ENCODE data around the gene BECN2. TPM values are rescaled to one million over a fixed set of nuclear protein-coding genes. Genes with fewer than 3 reads are reported as not detected.

BECN2 gene
- total RNA-seq, 3 donors from 2014 or later, result not detected

GRCh38 chr1:241999026-241999425 is 41.5 kb downstream of the BECN2 start, which contains the start of gene MAP1LC3C:
TSS of gene MAP1LC3C (minus strand) at chr1:241999098. CDS start at chr1:241999008, 90 bp downstream.
- DNase-seq (ENCODE audit: low spot score in 2 of 2), result no peak
- TF ChIP-seq, protein P1, sequence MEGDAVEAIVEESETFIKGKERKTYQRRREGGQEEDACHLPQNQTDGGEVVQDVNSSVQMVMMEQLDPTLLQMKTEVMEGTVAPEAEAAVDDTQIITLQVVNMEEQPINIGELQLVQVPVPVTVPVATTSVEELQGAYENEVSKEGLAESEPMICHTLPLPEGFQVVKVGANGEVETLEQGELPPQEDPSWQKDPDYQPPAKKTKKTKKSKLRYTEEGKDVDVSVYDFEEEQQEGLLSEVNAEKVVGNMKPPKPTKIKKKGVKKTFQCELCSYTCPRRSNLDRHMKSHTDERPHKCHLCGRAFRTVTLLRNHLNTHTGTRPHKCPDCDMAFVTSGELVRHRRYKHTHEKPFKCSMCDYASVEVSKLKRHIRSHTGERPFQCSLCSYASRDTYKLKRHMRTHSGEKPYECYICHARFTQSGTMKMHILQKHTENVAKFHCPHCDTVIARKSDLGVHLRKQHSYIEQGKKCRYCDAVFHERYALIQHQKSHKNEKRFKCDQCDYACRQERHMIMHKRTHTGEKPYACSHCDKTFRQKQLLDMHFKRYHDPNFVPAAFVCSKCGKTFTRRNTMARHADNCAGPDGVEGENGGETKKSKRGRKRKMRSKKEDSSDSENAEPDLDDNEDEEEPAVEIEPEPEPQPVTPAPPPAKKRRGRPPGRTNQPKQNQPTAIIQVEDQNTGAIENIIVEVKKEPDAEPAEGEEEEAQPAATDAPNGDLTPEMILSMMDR (IDR thresholded peaks at IDR 0.05), result no peak
- TF ChIP-seq POLR2AphosphoS5 (IDR thresholded peaks at IDR 0.05), result no peak
- no peak for TF ChIP-seq POLR2A (IDR thresholded peaks at IDR 0.05)
- Histone ChIP-seq H3K36me3 (no peaks in the 10 kb centered on the region), H3K4me1 (no peaks in the 10 kb centered on the region), H3K27me3 (no peaks in the 10 kb centered on the region), H3K27ac (peak within 1 kb of the TSS in 1 of 2 donors; percentile 63), H3K4me3 (peak within 1 kb of the TSS; percentile 22 to 60 (median 24)), H3K9me3 (no peaks in the 10 kb centered on the region)
- intact Hi-C loops (cut with DNase I; ENCODE audit: low total_unique reads), result no loop called here

DNA sequence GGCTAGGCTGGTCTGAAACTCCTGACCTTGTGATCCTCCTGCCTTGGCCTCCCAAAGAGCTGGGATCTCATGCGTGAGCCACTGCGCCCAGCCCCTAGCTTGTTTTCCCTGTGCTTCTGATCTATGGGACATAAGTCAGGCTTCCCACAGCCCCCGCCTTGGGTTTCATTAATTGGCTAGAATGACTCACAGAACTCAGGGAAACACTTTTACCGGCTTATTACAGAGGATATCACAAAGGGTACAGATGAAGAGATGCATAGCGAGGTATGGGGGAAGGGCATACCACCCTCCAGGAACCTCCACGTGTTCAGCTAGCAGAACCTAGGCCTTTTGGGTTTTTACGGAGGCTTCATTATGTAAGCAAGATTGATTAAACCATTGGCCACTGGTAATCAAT is 42.9 kb downstream of the BECN2 start:
- H3K36me3 ChIP-seq, result no peaks in the 10 kb centered on the region
- no peaks in the 10 kb centered on the region for H3K27me3 ChIP-seq
- no peak overlapping the region for H3K4me3 ChIP-seq
- TF ChIP-seq, protein P1 (IDR thresholded peaks at IDR 0.05), result no peak
- TF ChIP-seq POLR2AphosphoS5 (IDR thresholded peaks at IDR 0.05) (no peak), POLR2A (IDR thresholded peaks at IDR 0.05) (no peak)
- H3K9me3 ChIP-seq, result no peaks in the 10 kb centered on the region
- intact Hi-C loops (cut with DNase I; ENCODE audit: low total_unique reads), result no loop called here
- H3K27ac ChIP-seq, result peak overlapping the region in 1 of 2 donors; percentile 38
- H3K4me1 ChIP-seq, result no peaks in the 10 kb centered on the region
- no peak for DNase-seq (ENCODE audit: low spot score in 2 of 2)

DNA sequence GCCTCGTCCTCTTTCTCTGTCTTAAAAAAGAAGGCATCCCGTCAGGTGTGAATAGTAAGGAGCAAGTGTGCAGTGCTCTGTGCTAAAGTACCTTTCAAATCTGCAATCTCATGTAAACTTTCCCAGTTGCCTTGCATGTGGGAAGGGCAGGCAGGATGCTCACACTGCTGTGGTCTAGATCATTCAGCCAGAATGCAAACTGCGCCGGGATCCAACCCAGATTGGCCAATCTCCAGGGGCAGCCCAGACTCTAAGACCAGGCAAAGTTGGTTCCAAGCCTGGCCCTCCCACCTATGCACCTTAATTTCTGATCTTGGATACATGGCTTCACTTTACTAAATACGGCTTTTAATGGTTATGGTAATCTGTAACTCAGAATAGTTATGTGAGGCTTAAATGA is 44.5 kb downstream of the BECN2 start:
- H3K27ac ChIP-seq, result peak overlapping the region; percentile 14 to 68
- intact Hi-C loops (cut with DNase I; ENCODE audit: low total_unique reads), result no loop called here

DNA sequence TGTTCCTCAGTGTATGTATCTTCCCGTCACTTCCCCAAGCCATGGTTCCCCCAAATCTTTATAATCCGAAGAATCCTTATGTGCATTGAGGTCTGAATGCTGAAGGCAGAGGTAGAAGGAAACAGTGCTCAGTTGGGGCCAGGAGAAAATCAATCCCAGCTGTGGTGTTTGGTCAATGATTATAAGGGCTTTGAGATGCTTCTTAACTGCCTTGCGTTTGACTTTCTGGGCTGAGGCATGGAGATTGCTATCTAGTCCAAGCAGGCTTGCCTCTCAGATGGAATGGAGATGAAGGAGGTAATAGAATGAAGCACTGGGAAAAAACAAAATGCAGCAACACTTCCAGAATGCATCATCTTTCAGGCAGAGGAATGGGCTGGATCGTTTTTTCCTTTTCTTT is 44.9 kb downstream of the BECN2 start:
- H3K9me3 ChIP-seq, result no peaks in the 10 kb centered on the region
- DNase-seq (ENCODE audit: low spot score in 2 of 2), result no peak
- peak overlapping the region in 1 of 2 donors; percentile 68 for H3K27ac ChIP-seq
- H3K4me1 ChIP-seq, result no peaks in the 10 kb centered on the region
- intact Hi-C loops (cut with DNase I; ENCODE audit: low total_unique reads), result no loop called here
- TF ChIP-seq, protein P1 (IDR thresholded peaks at IDR 0.05), result no peak
- TF ChIP-seq POLR2A (IDR thresholded peaks at IDR 0.05), result no peak
- no peak for TF ChIP-seq POLR2AphosphoS5 (IDR thresholded peaks at IDR 0.05)
- H3K4me3 ChIP-seq, result no peak overlapping the region
- H3K27me3 ChIP-seq, result no peaks in the 10 kb centered on the region
- no peaks in the 10 kb centered on the region for H3K36me3 ChIP-seq

More for the DNA sequence above, 44.5 kb downstream of the BECN2 start:
- Histone ChIP-seq H3K27me3 (no peaks in the 10 kb centered on the region), H3K4me1 (no peaks in the 10 kb centered on the region), H3K36me3 (no peaks in the 10 kb centered on the region), H3K4me3 (no peak overlapping the region), H3K9me3 (no peaks in the 10 kb centered on the region)
- TF ChIP-seq, protein P1 (IDR thresholded peaks at IDR 0.05), result no peak
- no peak for TF ChIP-seq POLR2AphosphoS5 (IDR thresholded peaks at IDR 0.05)
- TF ChIP-seq POLR2A (IDR thresholded peaks at IDR 0.05), result no peak
- no peak for DNase-seq (ENCODE audit: low spot score in 2 of 2)

GRCh38 chr1:242004751-242005495 is 47.4 kb downstream of the BECN2 start:
- intact Hi-C loops (cut with DNase I; ENCODE audit: low total_unique reads), result no loop called here
- TF ChIP-seq POLR2A (IDR thresholded peaks at IDR 0.05) (no peak), POLR2AphosphoS5 (IDR thresholded peaks at IDR 0.05) (no peak)
- TF ChIP-seq, protein P1 (IDR thresholded peaks at IDR 0.05), result no peak
- no peak for DNase-seq (ENCODE audit: low spot score in 2 of 2)

More at GRCh38 chr1:242004751-242005495, 47.4 kb downstream of the BECN2 start:
- Histone ChIP-seq H3K27ac (peak overlapping the region in 1 of 2 donors; percentile 55), H3K4me3 (no peak overlapping the region), H3K27me3 (no peaks in the 10 kb centered on the region), H3K4me1 (no peaks in the 10 kb centered on the region), H3K36me3 (no peaks in the 10 kb centered on the region), H3K9me3 (no peaks in the 10 kb centered on the region)
